NAMALWA (cell line): ENCODE results near the gene MFN1.

Experiments used
- DNase-seq: peaks from one replicate; pipeline ENCODE4 v3.0.0-alpha.2; 2015; ENCODE audit warnings: low spot score

MFN1 gene

DNA sequence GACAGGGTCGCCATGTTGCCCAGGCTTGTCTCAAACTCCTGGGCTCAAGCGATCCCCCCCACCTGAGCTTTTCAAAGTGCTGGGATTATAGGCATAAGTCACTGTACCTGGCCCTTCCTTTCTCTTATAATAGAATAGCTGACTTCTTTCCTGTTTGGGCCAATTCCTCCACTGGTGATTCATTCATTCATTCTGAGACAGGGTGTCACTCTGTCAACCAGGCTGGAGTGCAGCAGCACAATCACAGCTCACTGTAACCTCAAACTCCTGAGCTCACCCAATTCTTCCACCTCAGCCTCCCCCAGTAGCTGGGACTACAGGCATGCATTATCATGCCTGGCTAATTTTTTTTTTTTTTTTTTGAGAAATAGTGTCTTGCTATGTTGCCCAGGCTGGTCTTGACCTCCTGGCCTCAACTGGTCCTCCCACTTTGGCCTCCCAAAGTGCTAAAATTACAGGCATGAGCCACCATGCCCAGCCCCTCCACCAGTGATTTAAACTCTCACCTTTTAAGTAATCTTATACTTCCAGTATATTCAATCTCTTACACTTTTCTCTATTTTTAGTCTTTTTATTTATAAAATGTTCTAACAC, 82.9 kb downstream of the MFN1 start:
- DNase-seq = no peak

DNA sequence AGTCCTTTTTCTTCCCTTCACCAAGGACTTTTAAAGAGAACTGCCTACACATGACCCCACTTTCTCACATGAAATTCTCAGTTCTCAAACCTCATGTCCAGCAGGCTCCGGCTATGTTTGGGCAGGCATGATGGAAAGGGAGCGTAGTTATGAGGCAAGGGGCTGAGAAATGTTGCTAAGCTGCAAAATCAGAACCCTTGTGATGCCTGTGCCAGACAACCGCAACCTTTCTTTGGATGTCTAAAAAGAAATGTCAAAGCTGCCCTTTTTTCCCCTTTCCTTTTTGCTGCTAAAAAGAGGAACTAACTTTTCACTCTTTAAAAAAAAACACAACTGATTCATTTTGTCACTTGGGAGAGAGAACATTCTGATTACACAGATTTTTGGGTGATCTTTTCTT, 84.5 kb downstream of the MFN1 start:
- peak; percentile 69 for DNase-seq

DNA sequence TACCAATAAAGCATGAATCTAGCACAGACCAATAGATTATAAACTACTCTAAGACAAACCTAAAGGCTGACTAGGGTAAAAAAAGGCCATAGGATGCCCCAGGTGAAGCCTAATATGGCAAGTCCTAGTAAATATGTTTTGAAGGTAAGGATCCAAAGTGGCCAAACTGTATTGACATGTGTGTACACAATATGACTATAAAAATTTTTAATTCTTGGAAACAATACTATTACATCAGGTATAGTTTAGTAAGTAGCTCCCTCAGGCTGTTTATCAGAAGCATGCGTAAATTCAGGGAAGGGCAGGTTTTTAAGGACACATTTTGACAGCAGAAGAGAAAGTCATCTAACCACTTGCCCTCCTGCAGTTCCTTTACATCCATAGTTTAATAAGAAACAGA, 84.9 kb downstream of the MFN1 start:
- DNase-seq = no peak

DNA sequence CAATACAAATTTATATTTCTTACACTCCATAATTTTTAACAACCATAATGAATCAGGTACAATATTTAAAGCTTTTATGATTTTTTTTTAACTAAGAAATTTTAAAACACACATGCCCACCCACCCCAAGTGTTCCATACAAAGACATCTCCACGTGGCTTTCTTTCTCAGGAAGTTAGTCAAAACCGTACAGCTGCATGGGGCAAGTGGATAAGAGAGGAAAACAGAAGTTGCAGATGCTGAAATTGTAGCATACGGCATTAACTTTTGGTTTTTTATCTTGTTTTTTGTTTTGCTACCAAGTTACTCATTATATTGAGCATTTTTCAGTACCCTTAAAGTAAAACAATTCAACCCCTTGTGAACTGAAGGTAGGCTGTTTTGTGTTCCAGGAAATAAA, 89.0 kb downstream of the MFN1 start:
- peak; percentile 42 for DNase-seq

DNA sequence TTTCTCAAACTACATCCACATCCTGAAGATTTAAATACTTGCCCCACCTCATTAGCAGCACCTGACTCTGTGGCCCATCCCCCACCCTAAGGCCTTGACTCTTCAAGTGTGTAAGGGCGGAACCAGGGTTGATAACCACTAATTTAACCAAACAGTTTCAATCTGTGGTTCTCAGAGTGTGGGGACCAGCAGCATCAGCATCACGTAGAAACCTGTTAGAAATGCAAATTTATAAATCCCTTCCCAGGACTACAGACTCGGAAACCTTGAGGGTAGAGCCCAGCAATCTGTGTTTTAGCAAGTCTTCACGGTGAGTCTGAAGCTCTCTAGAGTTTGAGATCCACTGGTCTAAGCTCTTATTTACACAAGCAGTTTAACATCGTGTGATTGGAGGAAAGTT, 91.3 kb downstream of the MFN1 start:
- DNase-seq = peak; percentile 91
